ENCODE measurements around the gene MAPK10. TPM values are rescaled to one million over a fixed set of nuclear protein-coding genes. Genes with fewer than 3 reads are reported as not detected.
"Not testable (repeated sequence)": the region's sequence is repeated elsewhere in the genome, so short reads cannot be mapped to it uniquely, and the experiment has no call there.

MAPK10 gene
- total RNA-seq, 6 experiments from 2014 or later = 0.74 to 1.9 (median 1.6) TPM

DNA sequence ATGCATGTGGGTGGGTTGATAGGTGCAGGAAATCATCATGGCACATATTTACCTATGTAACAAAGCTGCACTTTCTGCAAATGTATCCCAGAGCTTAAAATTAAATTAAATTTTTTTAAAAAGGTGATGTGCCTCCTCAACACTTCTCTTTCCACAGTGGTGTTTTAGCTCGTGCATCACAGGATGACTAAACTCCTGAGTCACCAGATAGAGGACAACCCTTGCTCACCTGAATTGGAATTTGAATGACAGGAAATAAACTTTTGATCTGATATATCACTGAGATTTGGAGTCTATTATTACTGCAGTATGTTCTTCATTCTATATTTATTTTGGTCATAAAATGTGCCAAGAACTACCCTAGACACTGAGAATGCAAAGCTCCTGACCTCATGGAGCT, 185.3 kb downstream of the MAPK10 start:
- Histone ChIP-seq H3K9me3 (peaks cover 0 to 3% (median 0%) of the 10 kb centered on the region in 4 donors), H3K27ac (no peak overlapping the region), H3K4me3 (no peak overlapping the region), H3K4me1 (no peaks in the 10 kb centered on the region), H3K27me3 (no peaks in the 10 kb centered on the region), H3K36me3 (no peaks in the 10 kb centered on the region)
- ATAC-seq = no peak
- WGBS (ENCODE audit: insufficient coverage, low coverage, low lambda C conversion rate, missing lambda C conversion rate) = 23% methylated on average over 1 of the region's 1 CpG
- TF ChIP-seq, protein P1, sequence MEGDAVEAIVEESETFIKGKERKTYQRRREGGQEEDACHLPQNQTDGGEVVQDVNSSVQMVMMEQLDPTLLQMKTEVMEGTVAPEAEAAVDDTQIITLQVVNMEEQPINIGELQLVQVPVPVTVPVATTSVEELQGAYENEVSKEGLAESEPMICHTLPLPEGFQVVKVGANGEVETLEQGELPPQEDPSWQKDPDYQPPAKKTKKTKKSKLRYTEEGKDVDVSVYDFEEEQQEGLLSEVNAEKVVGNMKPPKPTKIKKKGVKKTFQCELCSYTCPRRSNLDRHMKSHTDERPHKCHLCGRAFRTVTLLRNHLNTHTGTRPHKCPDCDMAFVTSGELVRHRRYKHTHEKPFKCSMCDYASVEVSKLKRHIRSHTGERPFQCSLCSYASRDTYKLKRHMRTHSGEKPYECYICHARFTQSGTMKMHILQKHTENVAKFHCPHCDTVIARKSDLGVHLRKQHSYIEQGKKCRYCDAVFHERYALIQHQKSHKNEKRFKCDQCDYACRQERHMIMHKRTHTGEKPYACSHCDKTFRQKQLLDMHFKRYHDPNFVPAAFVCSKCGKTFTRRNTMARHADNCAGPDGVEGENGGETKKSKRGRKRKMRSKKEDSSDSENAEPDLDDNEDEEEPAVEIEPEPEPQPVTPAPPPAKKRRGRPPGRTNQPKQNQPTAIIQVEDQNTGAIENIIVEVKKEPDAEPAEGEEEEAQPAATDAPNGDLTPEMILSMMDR (IDR thresholded peaks at IDR 0.05) = no peak
- no peak for TF ChIP-seq POLR2A (IDR thresholded peaks at IDR 0.05)
- no peak for DNase-seq
- intact Hi-C loops (cut with DNase I) = no loop called here

DNA sequence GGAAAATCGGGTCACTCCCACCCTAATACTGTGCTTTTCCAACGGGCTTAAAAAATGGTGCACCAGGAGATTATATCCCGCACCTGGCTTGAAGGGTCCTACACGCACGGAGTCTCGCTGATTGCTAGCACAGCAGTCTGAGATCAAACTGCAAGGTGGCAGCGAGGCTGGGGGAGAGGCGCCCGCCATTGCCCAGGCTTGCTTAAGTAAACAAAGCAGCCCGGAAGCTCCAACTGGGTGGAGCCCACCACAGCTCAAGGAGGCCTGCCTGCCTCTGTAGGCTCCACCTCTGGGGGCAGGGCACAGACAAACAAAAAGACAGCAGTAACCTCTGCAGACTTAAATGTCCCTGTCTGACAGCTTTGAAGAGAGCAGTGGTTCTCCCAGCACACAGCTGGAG, 191.5 kb downstream of the MAPK10 start:
- H3K36me3 ChIP-seq; H3K4me3 ChIP-seq; H3K9me3 ChIP-seq; ATAC-seq; intact Hi-C loops (cut with DNase I); H3K4me1 ChIP-seq; H3K27ac ChIP-seq; DNase-seq; H3K27me3 ChIP-seq: not testable (repeated sequence)
- WGBS (ENCODE audit: insufficient coverage, low coverage, low lambda C conversion rate, missing lambda C conversion rate) = 33% methylated on average over 1 of the region's 10 CpGs

DNA sequence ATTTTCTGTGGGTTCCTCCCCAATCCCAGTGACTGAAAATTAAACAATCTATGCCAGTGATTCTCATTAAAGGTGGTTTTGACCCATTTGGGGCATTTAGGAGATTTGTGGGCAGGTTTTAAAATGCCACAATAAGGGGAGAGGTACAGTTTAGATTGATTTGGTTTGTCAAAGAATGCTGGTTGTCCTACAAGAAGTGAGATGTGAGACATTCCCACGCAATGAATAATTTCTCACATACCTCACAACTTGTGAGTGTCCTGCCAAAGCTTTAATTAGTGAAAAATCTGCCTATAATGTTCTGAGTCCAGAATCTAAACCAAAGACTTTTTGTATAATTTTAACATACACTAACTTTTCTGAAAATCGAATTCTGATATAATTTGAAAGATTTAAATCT, 199.4 kb downstream of the MAPK10 start:
- Histone ChIP-seq H3K27ac (no peak overlapping the region), H3K27me3 (no peaks in the 10 kb centered on the region), H3K4me1 (no peaks in the 10 kb centered on the region), H3K4me3 (no peak overlapping the region), H3K36me3 (no peaks in the 10 kb centered on the region), H3K9me3 (no peaks in the 10 kb centered on the region)
- WGBS (ENCODE audit: insufficient coverage, low coverage, low lambda C conversion rate, missing lambda C conversion rate) = 36% methylated on average over 2 of the region's 2 CpGs
- intact Hi-C loops (cut with DNase I) = no loop called here
- no peak for ATAC-seq
- no peak for DNase-seq
- TF ChIP-seq POLR2A (IDR thresholded peaks at IDR 0.05) = no peak
- TF ChIP-seq, protein P1 (IDR thresholded peaks at IDR 0.05) = no peak

DNA sequence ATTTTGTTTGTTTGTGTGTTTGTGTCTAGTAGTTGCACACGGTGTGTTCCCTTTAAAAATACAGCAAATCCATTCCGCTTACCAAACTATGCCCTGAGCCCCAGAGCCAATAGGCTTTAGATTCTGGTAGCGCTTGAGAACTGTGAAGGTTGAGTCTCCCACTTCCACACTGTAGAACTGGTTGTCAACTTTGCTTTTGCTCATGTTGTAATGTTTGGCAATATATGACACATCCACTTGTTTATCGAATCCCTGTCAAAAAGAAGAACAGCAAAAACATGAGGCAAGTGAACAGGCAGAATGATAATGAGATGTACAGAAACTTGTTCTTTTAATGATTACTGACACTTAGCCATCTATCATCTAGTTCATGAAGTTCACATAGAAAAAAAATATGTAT, 200.6 kb downstream of the MAPK10 start:
- no peaks in the 10 kb centered on the region for H3K36me3 ChIP-seq
- DNase-seq (no peak), ATAC-seq (no peak)
- WGBS (ENCODE audit: insufficient coverage, low coverage, low lambda C conversion rate, missing lambda C conversion rate) = 77% methylated on average over 4 of the region's 4 CpGs
- no peaks in the 10 kb centered on the region for H3K4me1 ChIP-seq
- intact Hi-C loops (cut with DNase I) = no loop called here
- no peaks in the 10 kb centered on the region for H3K9me3 ChIP-seq
- no peak overlapping the region for H3K27ac ChIP-seq
- no peaks in the 10 kb centered on the region for H3K27me3 ChIP-seq
- TF ChIP-seq POLR2A (IDR thresholded peaks at IDR 0.05) = no peak
- TF ChIP-seq, protein P1 (IDR thresholded peaks at IDR 0.05) = no peak
- no peak overlapping the region for H3K4me3 ChIP-seq

DNA sequence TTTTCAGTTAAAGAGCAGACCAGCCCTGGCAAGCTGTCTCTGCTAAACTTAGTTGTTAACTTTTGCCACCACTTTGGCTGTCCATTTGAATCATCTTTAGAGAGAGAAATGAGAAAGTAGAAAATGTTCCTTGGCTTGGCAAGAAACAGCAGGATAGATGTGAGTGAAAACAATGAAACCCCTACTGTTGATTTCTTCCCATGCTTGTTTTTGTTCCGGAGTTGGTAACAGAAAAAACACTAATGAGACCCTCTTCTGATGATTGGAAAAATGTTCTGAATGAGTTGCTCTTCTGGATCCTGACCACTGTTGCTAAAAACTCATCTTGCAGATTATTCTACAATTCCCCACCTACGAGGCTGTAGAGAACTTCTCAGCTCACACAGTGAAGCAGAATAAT, 203.3 kb downstream of the MAPK10 start:
- intact Hi-C loops (cut with DNase I) = no loop called here
- WGBS (ENCODE audit: insufficient coverage, low coverage, low lambda C conversion rate, missing lambda C conversion rate) = 49% methylated on average over 2 of the region's 2 CpGs

More for the DNA sequence above, 203.3 kb downstream of the MAPK10 start:
- no peaks in the 10 kb centered on the region for H3K36me3 ChIP-seq
- no peaks in the 10 kb centered on the region for H3K9me3 ChIP-seq
- ATAC-seq = no peak
- TF ChIP-seq, protein P1 (IDR thresholded peaks at IDR 0.05) = no peak
- no peak for TF ChIP-seq POLR2A (IDR thresholded peaks at IDR 0.05)
- H3K27ac ChIP-seq = no peak overlapping the region
- DNase-seq = no peak
- no peaks in the 10 kb centered on the region for H3K27me3 ChIP-seq
- H3K4me1 ChIP-seq = no peaks in the 10 kb centered on the region
- H3K4me3 ChIP-seq = no peak overlapping the region
